Measurements from ENCODE around the gene LTK.

Gene LTK

DNA sequence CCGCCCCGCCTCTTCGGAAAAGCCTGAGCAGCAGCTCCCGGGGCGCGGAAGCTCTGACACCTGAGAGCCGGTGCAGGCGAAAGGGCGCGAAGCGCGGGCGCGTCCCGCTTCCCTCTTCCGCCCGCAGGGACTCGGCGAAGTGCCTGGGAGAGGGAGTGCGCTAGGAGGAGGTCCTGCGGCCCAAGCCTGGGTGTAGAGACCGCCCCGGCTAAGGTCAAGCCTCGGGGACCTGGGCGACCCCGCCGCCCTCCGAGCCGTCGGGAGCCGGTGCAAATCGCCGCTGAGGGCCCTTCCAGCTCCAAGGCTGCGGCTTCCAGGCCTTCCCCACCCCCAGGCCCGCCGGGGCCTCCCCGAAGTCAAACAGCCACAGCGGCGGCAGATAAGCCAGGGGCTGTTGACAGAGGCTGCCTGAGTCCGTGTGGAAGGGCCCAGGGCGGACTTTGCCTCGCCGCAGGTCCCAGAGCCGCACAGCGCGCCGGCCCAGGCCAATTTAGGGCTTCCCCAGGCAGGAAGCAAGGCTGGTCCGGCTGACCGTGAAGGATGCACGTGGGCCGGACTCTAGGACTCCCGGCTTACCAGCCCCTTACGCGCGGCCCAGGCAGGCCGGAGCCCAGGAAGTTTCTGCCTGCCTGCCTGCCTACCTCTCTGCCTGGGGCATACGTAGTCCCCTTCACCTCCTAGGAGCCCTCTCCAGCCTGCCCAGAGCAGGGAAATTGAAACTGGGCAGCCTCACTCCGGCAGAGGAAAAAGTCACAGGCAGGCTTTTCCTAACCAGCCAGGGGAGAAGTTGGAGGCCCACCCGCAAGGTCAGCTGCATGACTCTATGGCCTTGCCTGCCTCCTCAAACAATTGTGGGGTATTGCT lies 17.7 kb downstream of the LTK start:
- no peak for DNase-seq

GRCh38 chr15:41494922-41495735 lies 18.5 kb downstream of the LTK start:
- DNase-seq: peak; percentile 30

DNA sequence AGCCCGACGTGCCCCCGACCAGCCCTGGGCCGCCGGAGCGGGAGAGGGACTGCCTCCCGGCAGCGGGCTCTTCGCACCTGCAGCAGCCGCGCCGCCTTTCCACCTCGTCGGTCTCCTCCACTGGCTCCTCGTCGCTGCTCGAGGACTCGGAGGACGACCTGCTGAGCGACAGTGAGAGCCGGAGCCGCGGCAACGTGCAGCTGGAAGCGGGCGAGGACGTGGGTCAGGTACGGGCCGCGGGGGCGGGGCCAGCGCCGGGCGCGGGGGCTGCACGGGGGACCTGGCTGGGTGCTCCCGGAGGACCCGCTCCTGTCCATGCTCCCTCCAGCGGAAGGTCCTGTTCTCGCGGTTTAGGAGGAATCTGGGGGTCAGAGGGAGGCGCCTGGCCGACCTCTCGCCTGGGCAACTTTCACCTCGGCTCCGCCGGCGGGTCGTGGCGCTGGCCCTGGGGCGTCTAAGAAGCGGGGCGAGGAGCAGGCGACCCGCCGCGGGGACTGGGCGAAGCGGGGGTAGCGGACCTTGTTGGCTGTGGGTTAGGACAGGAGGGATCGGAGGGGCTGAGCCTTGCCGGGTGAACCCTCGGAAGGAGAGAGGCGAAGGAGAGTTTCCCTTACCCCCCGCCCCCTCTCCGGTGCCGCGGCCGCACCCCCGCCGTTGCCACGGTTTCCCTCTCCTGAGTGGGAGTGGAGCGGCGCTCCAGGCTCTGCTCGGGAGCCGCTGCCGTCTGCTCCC lies 19.3 kb downstream of the LTK start:
- peak; percentile 19 for DNase-seq

- DNase-seq: no peak
Measured at GRCh38 chr15:41493902-41494189, 19.8 kb downstream of the LTK start.

GRCh38 chr15:41493205-41493901 lies 20.3 kb downstream of the LTK start, which contains the start of gene ITPKA:
TSS of gene ITPKA (plus strand) at chr15:41493874. CDS start at chr15:41493928, 54 bp downstream.
- DNase-seq: peak; percentile 67

GRCh38 chr15:41492597-41493204 lies 20.9 kb downstream of the LTK start:
- no peak for DNase-seq

DNA sequence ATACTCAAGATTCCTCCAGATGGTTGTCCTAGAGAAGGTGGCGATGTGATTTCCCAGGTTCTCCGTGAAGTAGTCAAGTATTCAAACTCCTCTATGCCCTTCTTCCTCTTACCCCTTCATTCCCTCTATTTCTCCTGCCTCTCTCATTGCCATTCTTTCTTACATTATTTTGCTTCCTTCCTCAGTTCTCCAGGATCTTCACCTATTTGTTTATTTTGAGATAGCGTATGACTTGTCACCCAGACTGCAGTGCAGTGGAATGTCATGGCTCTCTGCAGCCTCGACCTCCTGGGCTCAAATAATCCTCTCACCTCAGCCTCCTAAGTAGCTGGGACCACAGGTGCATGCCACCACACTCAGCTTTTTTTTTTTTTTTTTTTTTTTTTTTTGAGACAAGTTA lies 21.7 kb downstream of the LTK start:
- no peak for DNase-seq

DNA sequence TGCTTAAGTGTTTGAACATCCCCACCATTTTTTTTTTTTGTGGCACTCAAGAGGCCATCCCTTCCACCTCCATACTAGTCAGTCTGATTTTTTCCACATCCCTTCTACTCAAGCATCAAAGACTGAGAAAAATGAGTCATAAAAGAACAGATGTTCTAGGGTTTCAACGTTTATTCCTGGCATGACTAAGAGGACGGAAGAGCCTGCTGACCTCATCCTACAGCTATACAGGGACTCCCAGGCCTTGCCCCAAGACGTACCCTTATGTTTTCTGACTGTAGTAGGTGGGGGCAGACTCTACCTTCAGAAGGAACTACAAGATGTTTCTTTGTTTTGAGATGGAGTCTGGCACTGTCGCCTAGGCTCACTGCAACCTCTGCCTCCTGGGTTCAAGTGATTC lies 23.3 kb downstream of the LTK start:
- no peak for DNase-seq

DNA sequence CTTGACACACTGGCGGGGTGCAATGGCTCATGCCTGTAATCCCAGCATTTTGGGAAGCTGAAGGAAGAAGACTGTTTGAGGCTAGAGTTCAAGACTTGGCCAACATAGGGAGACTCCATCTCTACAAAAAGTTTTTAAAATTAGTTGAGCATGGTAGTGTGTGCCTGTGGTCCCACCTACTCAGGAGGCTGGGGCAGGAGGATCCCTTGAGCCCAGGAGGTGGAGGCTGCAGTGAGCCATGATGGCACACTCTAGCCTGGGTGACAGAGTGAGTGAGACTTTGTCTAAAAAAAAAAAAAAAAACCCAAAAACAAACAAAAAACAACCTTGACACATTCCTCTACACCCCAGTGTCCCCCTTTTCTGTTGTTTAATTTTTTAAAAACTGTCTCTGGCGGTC lies 24.0 kb downstream of the LTK start:
- DNase-seq: no peak

- no peak for DNase-seq
Measured at GRCh38 chr15:41487802-41488201, 25.8 kb downstream of the LTK start.

DNA sequence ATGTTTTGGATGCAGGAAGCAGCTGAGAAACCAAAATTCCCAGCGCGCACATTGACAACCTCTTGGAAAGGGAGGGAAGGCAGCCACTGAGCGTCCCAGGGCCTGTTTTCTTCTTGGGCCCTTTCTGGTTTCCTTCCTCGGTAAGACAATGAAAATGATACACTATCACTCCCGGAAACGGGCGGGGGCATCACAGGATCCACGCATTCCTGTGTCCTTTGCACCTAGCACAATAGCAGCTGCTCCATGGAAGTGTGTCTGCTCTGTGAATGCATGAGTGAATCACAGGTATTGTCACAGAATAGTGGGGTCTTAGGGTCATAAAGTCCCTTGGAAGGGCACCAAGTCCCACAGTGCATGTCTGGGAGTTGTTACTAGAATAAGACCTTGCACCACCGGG lies 26.2 kb downstream of the LTK start:
- DNase-seq: no peak

- no peak for DNase-seq
Measured at GRCh38 chr15:41486286-41486685, 27.3 kb downstream of the LTK start.

- no peak for DNase-seq
Measured at GRCh38 chr15:41484937-41485625, 28.5 kb downstream of the LTK start.

DNA sequence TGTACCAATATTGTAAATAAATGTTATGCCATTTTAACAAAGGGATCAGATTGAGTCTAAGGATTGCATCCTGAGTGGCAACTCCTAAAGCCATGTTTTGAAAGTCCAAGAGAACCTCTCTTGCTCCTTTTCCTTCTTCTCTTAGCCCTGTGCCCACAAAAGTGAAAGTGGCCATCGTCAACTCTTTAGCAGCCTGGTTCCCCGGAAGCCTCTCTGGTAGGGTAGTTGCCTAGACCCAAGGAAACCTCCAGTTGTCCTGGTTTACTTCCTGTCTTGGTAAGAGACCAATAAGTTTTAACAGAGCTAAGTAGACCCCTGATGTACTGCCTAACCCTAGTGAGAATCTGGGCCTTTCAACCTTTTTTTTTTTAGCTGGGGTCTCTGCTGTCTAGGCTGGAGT lies 30.1 kb downstream of the LTK start:
- no peak for DNase-seq

DNA sequence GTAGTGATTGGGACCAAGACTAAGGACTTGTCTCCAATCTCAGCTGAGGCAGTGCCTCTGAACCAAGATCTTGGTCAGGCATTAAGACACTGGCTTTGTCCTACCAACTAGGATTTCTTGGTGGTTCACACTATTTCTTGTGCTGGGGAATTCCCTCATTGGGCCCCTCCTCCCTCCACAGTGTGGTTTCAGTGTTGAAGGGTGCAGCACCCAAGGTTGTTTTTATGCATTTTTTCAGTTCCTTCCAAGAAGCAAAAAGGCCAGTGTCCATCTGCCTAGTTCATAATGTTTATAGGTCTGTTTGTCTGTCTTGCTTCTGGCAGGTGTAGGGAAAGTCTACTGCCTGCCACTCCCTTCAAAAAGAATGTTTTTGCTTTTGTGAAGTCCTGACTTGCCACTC lies 30.5 kb downstream of the LTK start:
- DNase-seq: peak; percentile 37

DNA sequence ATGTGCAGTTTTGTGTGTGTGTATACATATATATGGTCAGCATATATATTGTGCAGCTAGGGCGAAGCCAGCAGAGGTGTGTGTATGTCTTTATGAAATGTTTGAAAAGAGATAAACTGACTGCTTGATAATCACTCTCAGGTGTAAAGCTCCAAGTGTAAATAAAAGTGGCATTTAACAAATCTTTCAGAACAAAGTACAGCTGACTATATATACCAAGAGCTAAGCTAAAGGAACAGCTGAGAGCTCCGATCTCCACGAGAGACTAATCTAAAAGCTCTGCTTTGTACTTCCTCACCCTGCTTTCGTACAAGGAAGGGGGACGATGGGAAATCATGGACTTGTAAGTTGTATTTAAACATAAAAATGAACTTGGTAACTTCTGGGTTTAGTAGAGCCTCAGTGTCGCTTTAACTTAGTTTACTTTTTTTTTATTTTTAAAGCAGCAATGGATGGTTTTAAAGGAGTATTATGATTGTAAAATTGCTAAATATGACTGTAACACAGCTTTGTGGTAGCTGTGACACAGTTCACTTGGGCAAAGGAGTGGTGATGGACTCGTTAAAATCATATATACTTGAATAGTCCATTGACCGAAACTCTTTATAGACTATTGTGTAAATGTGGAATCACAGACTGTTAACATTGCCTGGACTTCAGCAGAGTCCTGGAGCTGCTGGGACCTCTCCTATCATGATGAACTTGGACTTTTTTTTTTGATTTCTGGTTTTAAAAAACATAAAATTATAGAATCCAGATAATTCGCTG lies 31.3 kb downstream of the LTK start:
- no peak for DNase-seq

DNA sequence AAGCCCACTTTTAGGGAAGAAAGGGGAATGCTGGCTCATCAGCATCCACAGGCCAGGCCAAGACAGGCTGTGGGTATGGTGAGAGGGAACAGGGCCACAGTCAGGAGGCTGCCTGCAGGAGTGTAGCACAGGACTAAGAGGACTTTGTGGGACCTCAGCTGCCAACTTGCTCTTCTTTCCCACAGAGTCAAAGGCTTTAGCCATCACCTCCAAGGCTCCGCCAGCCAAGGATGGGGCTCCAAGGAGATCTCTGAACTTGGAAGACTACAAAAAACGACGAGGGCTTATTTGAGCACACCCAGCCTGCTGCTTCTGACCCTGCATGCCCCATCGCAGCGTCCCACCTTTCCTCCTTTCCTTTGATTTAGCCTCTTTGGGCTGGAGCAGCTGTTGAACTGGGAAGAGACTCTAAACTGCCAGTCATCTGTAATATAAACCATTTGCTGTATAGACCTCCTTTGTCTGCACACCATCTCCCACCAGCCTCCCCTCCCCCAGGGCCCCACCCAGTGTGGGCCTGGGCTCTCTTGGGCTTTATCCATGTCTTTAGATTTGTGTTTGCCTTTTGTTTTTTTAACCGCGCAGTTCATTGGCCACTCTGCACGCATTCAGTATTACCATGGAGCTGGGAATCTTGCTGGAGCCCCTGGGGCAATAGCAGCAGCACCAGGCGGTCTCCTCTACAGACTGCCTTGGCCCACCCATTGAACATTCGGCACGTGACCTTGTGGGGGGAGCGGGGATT lies 33.1 kb downstream of the LTK start:
- DNase-seq: no peak

- DNase-seq: no peak
Measured at GRCh38 chr15:41476416-41477048, 37.1 kb downstream of the LTK start.

DNA sequence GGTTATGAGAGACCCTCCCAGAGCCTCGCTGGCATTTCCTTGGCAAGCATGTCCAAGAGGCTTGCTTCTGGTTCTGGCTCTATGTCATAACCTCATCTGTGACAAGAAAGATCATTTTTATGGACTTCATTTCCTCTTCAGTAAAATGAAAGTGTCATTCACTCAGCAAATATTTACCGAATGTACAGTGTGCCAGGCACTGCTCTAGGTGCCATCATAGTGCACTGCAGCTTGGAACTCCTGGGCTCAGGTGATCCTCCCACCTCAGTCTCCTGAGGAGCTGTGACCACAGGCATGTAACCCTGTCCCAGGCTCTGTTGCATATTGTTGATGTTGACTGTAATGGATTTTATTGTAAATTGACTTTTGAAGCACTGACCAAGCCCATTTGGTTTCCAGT lies 38.7 kb downstream of the LTK start:
- DNase-seq: no peak

- DNase-seq: no peak
Measured at GRCh38 chr15:41474436-41474835, 39.2 kb downstream of the LTK start.

Measured in activated gamma-delta T cell treated with Interleukin-2 at 50 U/mL for 16 hours (primary cell).